Measurements from ENCODE around the gene EFR3B. TPM values are rescaled to one million over a fixed set of nuclear protein-coding genes. Genes with fewer than 3 reads are reported as not detected.

Gene EFR3B
- polyA plus RNA-seq, 1 of the 3 experiments (the other 2 are of a cell fraction): 1.5 TPM

DNA sequence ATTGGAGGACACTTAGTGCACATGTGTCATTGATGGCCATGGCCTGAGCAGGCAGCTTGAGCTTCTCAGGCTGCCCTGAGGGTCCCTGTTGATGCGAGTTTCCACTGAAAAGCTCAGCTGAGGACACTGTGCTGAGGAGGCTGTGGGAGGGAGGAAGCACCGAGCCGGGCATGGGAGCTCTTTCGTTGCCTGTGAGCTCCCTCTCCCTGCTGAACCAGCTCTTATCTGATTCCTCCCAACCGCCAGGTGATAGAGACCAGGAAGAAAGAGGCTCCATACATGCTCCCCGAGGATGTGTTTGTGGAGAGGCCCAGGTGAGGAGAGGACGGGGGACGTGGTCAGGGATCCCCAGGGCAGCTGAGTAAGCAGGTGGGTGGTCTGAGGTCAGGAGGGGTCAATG, 99.2 kb downstream of the EFR3B start:
- POLR2A ChIA-PET: interaction anchor here (1.2 kb wide), 1 partner anchor 19 kb away, joined by 3 read pairs; no protein-coding TSS in a partner anchor
- Histone ChIP-seq H3K9me3 (no peaks in the 10 kb centered on the region), H3F3A (replicated peaks; ENCODE audit: insufficient read depth) (no peaks in the 10 kb centered on the region), H3K4me1 (ENCODE audit: control insufficient read depth in 1 of 2, insufficient read depth in 2 of 2, low read depth in 1 of 2, low read length in 1 of 2) (no peaks in the 10 kb centered on the region), H3K27ac (ENCODE audit: low read depth in 2 of 2, low read length in 1 of 2) (no peak overlapping the region), H3K27me3 (ENCODE audit: insufficient read depth) (no peaks in the 10 kb centered on the region), H3K79me2 (ENCODE audit: insufficient read depth) (no peaks in the 10 kb centered on the region), H3K9me2 (no peaks in the 10 kb centered on the region), H4K20me1 (ENCODE audit: insufficient read depth) (no peaks in the 10 kb centered on the region), H3K4me2 (no peak overlapping the region), H3K36me3 (replicated peaks in 1 of 2; ENCODE audit: control insufficient read depth in 1 of 2, insufficient read depth in 2 of 2, low read length in 1 of 2) (no peaks in the 10 kb centered on the region), H3K9ac (no peak overlapping the region), H2AFZ (ENCODE audit: low read depth) (no peak overlapping the region), H3K4me3 (ENCODE audit: low read depth in 2 of 2, low read length in 1 of 2) (no peak overlapping the region)
- TF ChIP-seq RCOR1 (IDR thresholded peaks at IDR 0.05; ENCODE audit: low read length) (no peak), NRF1 (IDR thresholded peaks at IDR 0.05; ENCODE audit: low read depth, low read length) (no peak), POLR2AphosphoS5 (IDR thresholded peaks at IDR 0.05; ENCODE audit: low read depth, low read length) (no peak), FOSL2 (IDR thresholded peaks at IDR 0.05; ENCODE audit: borderline replicate concordance, low read depth) (no peak), RFX5 (IDR thresholded peaks at IDR 0.05; ENCODE audit: low read length) (no peak), TCF12 (IDR thresholded peaks at IDR 0.05) (no peak), YY1 (IDR thresholded peaks at IDR 0.05; ENCODE audit: low read depth) (no peak), IRF3 (IDR thresholded peaks at IDR 0.05; ENCODE audit: low read depth, low read length) (no peak), TEAD4 (IDR thresholded peaks at IDR 0.05; ENCODE audit: borderline replicate concordance, insufficient read depth) (no peak), EP300 (IDR thresholded peaks at IDR 0.05; ENCODE audit: borderline replicate concordance in 1 of 2, low read depth in 1 of 2, low read length in 1 of 2) (no peak), FOXM1 (IDR thresholded peaks at IDR 0.05; ENCODE audit: low read depth) (no peak), ELF1 (IDR thresholded peaks at IDR 0.05) (no peak), MEF2A (IDR thresholded peaks at IDR 0.05; ENCODE audit: borderline replicate concordance, low read depth) (no peak)
- TF ChIP-seq, protein P1, sequence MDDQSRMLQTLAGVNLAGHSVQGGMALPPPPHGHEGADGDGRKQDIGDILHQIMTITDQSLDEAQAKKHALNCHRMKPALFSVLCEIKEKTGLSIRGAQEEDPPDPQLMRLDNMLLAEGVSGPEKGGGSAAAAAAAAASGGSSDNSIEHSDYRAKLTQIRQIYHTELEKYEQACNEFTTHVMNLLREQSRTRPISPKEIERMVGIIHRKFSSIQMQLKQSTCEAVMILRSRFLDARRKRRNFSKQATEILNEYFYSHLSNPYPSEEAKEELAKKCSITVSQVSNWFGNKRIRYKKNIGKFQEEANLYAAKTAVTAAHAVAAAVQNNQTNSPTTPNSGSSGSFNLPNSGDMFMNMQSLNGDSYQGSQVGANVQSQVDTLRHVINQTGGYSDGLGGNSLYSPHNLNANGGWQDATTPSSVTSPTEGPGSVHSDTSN (IDR thresholded peaks at IDR 0.05): no peak
- TF ChIP-seq, protein P2, sequence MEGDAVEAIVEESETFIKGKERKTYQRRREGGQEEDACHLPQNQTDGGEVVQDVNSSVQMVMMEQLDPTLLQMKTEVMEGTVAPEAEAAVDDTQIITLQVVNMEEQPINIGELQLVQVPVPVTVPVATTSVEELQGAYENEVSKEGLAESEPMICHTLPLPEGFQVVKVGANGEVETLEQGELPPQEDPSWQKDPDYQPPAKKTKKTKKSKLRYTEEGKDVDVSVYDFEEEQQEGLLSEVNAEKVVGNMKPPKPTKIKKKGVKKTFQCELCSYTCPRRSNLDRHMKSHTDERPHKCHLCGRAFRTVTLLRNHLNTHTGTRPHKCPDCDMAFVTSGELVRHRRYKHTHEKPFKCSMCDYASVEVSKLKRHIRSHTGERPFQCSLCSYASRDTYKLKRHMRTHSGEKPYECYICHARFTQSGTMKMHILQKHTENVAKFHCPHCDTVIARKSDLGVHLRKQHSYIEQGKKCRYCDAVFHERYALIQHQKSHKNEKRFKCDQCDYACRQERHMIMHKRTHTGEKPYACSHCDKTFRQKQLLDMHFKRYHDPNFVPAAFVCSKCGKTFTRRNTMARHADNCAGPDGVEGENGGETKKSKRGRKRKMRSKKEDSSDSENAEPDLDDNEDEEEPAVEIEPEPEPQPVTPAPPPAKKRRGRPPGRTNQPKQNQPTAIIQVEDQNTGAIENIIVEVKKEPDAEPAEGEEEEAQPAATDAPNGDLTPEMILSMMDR (IDR thresholded peaks at IDR 0.05): no peak
- TF ChIP-seq, protein P3, sequence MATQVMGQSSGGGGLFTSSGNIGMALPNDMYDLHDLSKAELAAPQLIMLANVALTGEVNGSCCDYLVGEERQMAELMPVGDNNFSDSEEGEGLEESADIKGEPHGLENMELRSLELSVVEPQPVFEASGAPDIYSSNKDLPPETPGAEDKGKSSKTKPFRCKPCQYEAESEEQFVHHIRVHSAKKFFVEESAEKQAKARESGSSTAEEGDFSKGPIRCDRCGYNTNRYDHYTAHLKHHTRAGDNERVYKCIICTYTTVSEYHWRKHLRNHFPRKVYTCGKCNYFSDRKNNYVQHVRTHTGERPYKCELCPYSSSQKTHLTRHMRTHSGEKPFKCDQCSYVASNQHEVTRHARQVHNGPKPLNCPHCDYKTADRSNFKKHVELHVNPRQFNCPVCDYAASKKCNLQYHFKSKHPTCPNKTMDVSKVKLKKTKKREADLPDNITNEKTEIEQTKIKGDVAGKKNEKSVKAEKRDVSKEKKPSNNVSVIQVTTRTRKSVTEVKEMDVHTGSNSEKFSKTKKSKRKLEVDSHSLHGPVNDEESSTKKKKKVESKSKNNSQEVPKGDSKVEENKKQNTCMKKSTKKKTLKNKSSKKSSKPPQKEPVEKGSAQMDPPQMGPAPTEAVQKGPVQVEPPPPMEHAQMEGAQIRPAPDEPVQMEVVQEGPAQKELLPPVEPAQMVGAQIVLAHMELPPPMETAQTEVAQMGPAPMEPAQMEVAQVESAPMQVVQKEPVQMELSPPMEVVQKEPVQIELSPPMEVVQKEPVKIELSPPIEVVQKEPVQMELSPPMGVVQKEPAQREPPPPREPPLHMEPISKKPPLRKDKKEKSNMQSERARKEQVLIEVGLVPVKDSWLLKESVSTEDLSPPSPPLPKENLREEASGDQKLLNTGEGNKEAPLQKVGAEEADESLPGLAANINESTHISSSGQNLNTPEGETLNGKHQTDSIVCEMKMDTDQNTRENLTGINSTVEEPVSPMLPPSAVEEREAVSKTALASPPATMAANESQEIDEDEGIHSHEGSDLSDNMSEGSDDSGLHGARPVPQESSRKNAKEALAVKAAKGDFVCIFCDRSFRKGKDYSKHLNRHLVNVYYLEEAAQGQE (IDR thresholded peaks at IDR 0.05; ENCODE audit: low read depth, low read length): no peak
- TF ChIP-seq, protein P4, sequence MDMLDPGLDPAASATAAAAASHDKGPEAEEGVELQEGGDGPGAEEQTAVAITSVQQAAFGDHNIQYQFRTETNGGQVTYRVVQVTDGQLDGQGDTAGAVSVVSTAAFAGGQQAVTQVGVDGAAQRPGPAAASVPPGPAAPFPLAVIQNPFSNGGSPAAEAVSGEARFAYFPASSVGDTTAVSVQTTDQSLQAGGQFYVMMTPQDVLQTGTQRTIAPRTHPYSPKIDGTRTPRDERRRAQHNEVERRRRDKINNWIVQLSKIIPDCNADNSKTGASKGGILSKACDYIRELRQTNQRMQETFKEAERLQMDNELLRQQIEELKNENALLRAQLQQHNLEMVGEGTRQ (IDR thresholded peaks at IDR 0.05; ENCODE audit: borderline replicate concordance, low read depth, low read length): no peak
- WGBS (ENCODE audit: low lambda C conversion rate): 87% methylated on average over 7 of the region's 8 CpGs
- CTCF ChIA-PET: interaction anchor here (0.7 to 27.1 kb wide), 4 partner anchors 11 to 1088 kb away, joined by 3 to 519 read pairs (median 25); no protein-coding TSS in a partner anchor
- no peak for DNase-seq

All from SK-N-SH (cell line).